HepG2 (cell line): ENCODE data around the gene PRKAR1B. TPM values are rescaled to one million over a fixed set of nuclear protein-coding genes. Genes with fewer than 3 reads are reported as not detected.

ENCODE experiments used
- ATAC-seq: fragments of 200-7000 bp; cut with Tn5 transposase; 3 replicates; pipeline ENCODE4 v1.9.1; 2020; ENCODE audit warnings: mild to moderate bottlenecking, moderate library complexity
- BruUV-seq: library from RNA; stranded (reverse); fragments of 400-500 nt; replicated peaks from 2 replicates; lab custom pipeline; 2021; lab: Mats Ljungman, UMichigan
- CTCF ChIA-PET: fragments of 300-600 bp; formaldehyde crosslinking; extraction: SDS; loops from one replicate; lab custom pipeline; 2021; ENCODE audit warnings: low total read pairs, inconsistent platforms, low intra/inter-chr PET ratio; lab: Yijun Ruan, JAX
- POLR2A ChIA-PET: fragments of 350-600 bp; sonication (Branson Sonifier 250); formaldehyde crosslinking; loops from one replicate; lab custom pipeline; 2020; ENCODE audit warnings: antibody characterized with exemption, inconsistent platforms; lab: Yijun Ruan, JAX
- DNase-seq: peaks from one replicate; pipeline ENCODE4 v3.0.0-alpha.2; 2015; ENCODE audit warnings: low spot score
- FAIRE-seq: peaks from 3 replicates; lab custom pipeline; 2011; peaks lifted over from hg19 to GRCh38; lab: Jason Lieb, UNC
- H2AFZ ChIP-seq: one replicate; pipeline ENCODE4 v1.6.1; 2011; ENCODE audit warnings: low read length, inconsistent platforms
- H3K27ac ChIP-seq: fragments of 300-600 bp; 3 replicates; pipeline ENCODE4 v1.8.0; 2011; ENCODE audit warnings: mixed run types, mild to moderate bottlenecking, mixed read lengths, low read length, inconsistent platforms; ENCODE audit not compliant: insufficient read depth; ENCODE audit errors: extremely low read length
- H3K27me3 ChIP-seq, 2 experiments: fragments of 200-600 bp in 1 of 2; 2 replicates in 1 of 2; 3 replicates in 1 of 2; pipeline versions ENCODE4 v1.6.0 to v1.8.0; 2011; ENCODE audit warnings: low read length in 2 of 2, mild to moderate bottlenecking in 2 of 2, moderate library complexity in 2 of 2, inconsistent platforms in 1 of 2; ENCODE audit not compliant: insufficient read depth in 2 of 2, control insufficient read depth in 1 of 2
- H3K36me3 ChIP-seq, 2 experiments: fragments of 200-600 bp in 1 of 2; replicated peaks in 1 of 2; 2 replicates in 1 of 2; 3 replicates in 1 of 2; pipeline versions ENCODE4 v1.5.1 to v1.8.0; 2011; ENCODE audit warnings: low read length in 2 of 2, inconsistent platforms in 1 of 2; ENCODE audit not compliant: insufficient read depth in 2 of 2, control insufficient read depth in 1 of 2
- H3K4me1 ChIP-seq: 2 replicates; pipeline ENCODE4 v1.5.1; 2012; ENCODE audit warnings: low read length, inconsistent platforms; ENCODE audit not compliant: insufficient read depth
- H3K4me2 ChIP-seq: 2 replicates; pipeline ENCODE4 v1.6.0; 2011; ENCODE audit warnings: low read depth, low read length, inconsistent platforms
- H3K4me3 ChIP-seq, 3 experiments: fragments of 200-600 bp in 1 of 3; sonication (generic), shearing (Covaris generic) in 1 of 3; replicated peaks in 1 of 3; 2 replicates each; pipeline ENCODE4 v1.5.1; 2011 to 2016; ENCODE audit warnings: low read length in 3 of 3, inconsistent platforms in 2 of 3, low read depth in 2 of 3, mild to moderate bottlenecking in 2 of 3, control low read depth in 1 of 3, mixed read lengths in 1 of 3; ENCODE audit not compliant: insufficient read depth in 1 of 3
- H3K79me2 ChIP-seq: one replicate; pipeline ENCODE4 v1.6.1; 2011; ENCODE audit warnings: low read length, inconsistent platforms; ENCODE audit not compliant: insufficient read depth
- H3K9ac ChIP-seq: 2 replicates; pipeline ENCODE4 v1.6.0; 2011; ENCODE audit warnings: mild to moderate bottlenecking, low read depth, low read length, inconsistent platforms; ENCODE audit not compliant: insufficient read depth
- H3K9me3 ChIP-seq: 2 replicates; pipeline ENCODE4 v1.5.1; 2012; ENCODE audit warnings: mild to moderate bottlenecking, low read length
- H4K20me1 ChIP-seq: 2 replicates; pipeline ENCODE4 v1.6.0; 2011; ENCODE audit warnings: inconsistent platforms, mild to moderate bottlenecking, low read length, moderate library complexity; ENCODE audit not compliant: insufficient read depth
- CAMTA2 ChIP-seq: sonication (generic); formaldehyde crosslinking; IDR thresholded peaks from 2 replicates; pipeline ENCODE4 v1.4.0; 2020; ENCODE audit warnings: mild to moderate bottlenecking, missing genetic modification reagents, borderline replicate concordance
- CCAR2 ChIP-seq: fragments of 200-400 bp; formaldehyde crosslinking; optimal IDR thresholded peaks from 2 replicates; pipeline ENCODE3; 2018; ENCODE audit warnings: low read depth, mild to moderate bottlenecking, low read length, moderate library complexity
- KMT2B ChIP-seq: IDR thresholded peaks from 2 replicates; pipeline ENCODE4 v1.6.1; 2016; ENCODE audit warnings: missing genetic modification reagents, missing compliant biosample characterization
- PAX8 ChIP-seq: sonication (generic); formaldehyde crosslinking; IDR thresholded peaks from 2 replicates; pipeline ENCODE4 v1.8.0; 2022; ENCODE audit warnings: mild to moderate bottlenecking, missing genetic modification reagents, borderline replicate concordance
- SOX13 ChIP-seq, 3 experiments: fragments of 450-650 bp in 1 of 3; sonication (generic) in 1 of 3; formaldehyde crosslinking in 1 of 3; IDR thresholded peaks in 2 of 3; conservative IDR thresholded peaks in 1 of 3; 2 replicates each; pipeline versions ENCODE4 v1.5.0 to v1.6.1; 2016 to 2020; ENCODE audit warnings: antibody characterized with exemption in 1 of 3, mild to moderate bottlenecking in 1 of 3, missing compliant biosample characterization in 1 of 3, missing genetic modification reagents in 1 of 3, moderate library complexity in 1 of 3
- ZNF616 ChIP-seq: sonication (generic); formaldehyde crosslinking; IDR thresholded peaks from 2 replicates; pipeline ENCODE4 v1.5.0; 2020; ENCODE audit warnings: low read depth, mild to moderate bottlenecking, missing genetic modification reagents
- WGBS: methylation state at CpG from one replicate; pipeline ENCODE4 v1.1.6; 2017; ENCODE audit warnings: low lambda C conversion rate; 5-methylcytosine and 5-hydroxymethylcytosine counted together
- in situ Hi-C: cut with HindIII; loops from 2 replicates; pipeline ENCODE4 v1.10.0; 2017; ENCODE audit warnings: low pct_unique_long_range_greater_than_20kb; ENCODE audit not compliant: extremely low pct_ligation_motif_present
- intact Hi-C: fragments of 100-400 bp; cut with micrococcal nuclease; formaldehyde crosslinking; loops from one replicate; pipeline ENCODE4 v1.10.0; 2022; ENCODE audit not compliant: unreplicated experiment
- polyA plus RNA-seq, 8 experiments: library from polyadenylated mRNA; depleted of rRNA in 3 of 8; stranded (reverse) in 7 of 8; unstranded in 1 of 8; fragments of >200 nt; fragmentation: Illumina TruSeq in 4 of 8; extraction: Trizol in 4 of 8; gene quantifications; 2 replicates each; pipeline versions ENCODE4 v1.2.1 to v1.2.3, GENCODE V29; 2011 to 2016; ENCODE audit warnings: low read depth in 4 of 8, missing spikeins in 1 of 8, mixed read lengths in 1 of 8; ENCODE audit not compliant: insufficient read depth in 1 of 8
- total RNA-seq, 5 experiments: library from RNA; depleted of rRNA; stranded (reverse); fragments of >200 nt; fragmentation: Illumina TruSeq; extraction: Trizol; gene quantifications; 2 replicates each; pipeline ENCODE4 v1.2.3, GENCODE V29; 2016; ENCODE audit warnings: low read depth in 1 of 5
- TF ChIP-seq, protein P1 (sequence below): sonication (generic); formaldehyde crosslinking; IDR thresholded peaks from 2 replicates; pipeline ENCODE4 v1.5.1; 2020; ENCODE audit warnings: missing genetic modification reagents, mild to moderate bottlenecking, borderline replicate concordance
- TF ChIP-seq, protein P2 (sequence below): sonication (generic); formaldehyde crosslinking; IDR thresholded peaks from 2 replicates; pipeline ENCODE4 v1.4.0; 2020; ENCODE audit warnings: low read depth, mild to moderate bottlenecking, missing genetic modification reagents

PRKAR1B gene
- total and polyA plus RNA-seq, 2 of the 13 experiments (the other 11 are each of a cell fraction or from before 2014, with no cell fraction given): 7.9 to 28.2 TPM

DNA sequence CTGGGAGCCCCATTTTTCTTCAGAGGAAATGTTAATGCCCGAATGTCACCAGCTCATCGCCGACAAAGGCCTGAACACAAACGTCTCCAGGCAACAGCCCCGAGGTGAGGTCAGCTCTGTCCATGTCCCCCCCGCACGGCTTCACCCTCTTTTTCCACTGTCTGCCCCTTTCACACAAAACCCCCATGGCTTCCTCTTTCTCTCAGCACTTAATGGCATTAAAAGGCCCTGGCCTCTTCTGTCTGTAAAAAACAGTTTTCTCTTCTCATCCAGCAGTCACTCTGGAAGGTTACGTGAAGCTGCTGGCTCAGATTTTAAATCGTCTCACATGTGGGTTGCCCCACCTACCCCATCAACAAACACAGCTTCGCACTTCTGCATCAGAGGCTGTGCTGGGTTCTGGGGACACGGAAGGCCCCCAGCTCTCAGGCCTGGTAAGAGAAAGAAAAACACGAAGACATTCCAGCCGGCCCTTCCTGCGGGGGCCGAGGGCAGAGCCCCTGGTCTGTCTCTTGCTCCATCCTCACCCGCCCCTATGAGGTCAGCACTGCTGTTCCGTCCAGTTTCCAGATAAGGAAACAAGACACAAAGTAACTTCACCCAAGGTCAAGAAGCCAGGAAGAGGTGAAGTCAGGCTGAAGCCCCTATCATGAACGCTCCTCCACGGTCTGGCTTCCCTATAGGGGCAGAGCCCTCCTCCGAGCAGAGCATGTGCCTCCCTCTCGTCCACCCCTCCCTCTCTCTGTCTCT lies 116.4 kb downstream of the PRKAR1B start (continued):
- no peak for TF ChIP-seq PAX8
- no peak for TF ChIP-seq CAMTA2
- no peak for TF ChIP-seq KMT2B (CRISPR knock-in tag)
- no peak for TF ChIP-seq SOX13 (IDR thresholded peaks at IDR 0.05)
- no peak for TF ChIP-seq SOX13 (CRISPR knock-in tag; conservative IDR thresholded peaks at IDR 0.05 in 1 of 2, IDR thresholded peaks at IDR 0.05 in 1 of 2)

DNA sequence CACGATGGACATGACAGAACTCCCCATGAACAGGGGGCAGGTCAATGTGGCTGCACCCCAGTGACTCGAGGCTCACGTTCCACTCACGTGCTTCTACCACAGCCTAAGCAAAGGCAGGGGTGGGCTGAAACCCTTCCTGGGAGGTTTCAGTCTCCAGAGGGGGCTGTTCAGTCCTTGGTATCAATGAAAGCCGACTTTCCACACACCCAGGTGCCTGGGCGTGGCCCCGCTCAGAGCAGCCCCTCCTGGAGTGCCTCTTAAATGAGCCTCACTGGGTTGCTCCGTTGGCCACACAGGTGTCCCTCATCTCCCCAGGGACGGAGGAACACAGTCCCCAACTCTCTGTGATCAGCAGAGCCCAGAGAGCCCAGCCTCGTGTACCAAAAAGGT lies 116.9 kb downstream of the PRKAR1B start:
- in situ Hi-C loops: no loop called here
- no peak overlapping the region for H2AFZ ChIP-seq
- DNase-seq (no peak), FAIRE-seq (no peak), ATAC-seq (no peak; the same call in 2 of the 3 replicates)
- no peak overlapping the region for H3K27ac ChIP-seq
- intact Hi-C loops: loop anchor here (10.0 kb wide), 1 partner anchor 75 kb away; no protein-coding TSS in a partner anchor
- no peak overlapping the region for H3K4me2 ChIP-seq
- WGBS: 95% methylated on average over 8 of the region's 10 CpGs
- no peaks in the 10 kb centered on the region for H3K9me3 ChIP-seq
- H3K4me1 ChIP-seq: peaks cover 29% of the 10 kb centered on the region
- no peaks in the 10 kb centered on the region for H3K79me2 ChIP-seq
- no peak for TF ChIP-seq ZNF616 (CRISPR knock-in tag)
- TF ChIP-seq, protein P1, sequence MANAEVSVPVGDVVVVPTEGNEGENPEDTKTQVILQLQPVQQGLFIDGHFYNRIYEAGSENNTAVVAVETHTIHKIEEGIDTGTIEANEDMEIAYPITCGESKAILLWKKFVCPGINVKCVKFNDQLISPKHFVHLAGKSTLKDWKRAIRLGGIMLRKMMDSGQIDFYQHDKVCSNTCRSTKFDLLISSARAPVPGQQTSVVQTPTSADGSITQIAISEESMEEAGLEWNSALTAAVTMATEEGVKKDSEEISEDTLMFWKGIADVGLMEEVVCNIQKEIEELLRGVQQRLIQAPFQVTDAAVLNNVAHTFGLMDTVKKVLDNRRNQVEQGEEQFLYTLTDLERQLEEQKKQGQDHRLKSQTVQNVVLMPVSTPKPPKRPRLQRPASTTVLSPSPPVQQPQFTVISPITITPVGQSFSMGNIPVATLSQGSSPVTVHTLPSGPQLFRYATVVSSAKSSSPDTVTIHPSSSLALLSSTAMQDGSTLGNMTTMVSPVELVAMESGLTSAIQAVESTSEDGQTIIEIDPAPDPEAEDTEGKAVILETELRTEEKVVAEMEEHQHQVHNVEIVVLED (CRISPR knock-in tag): no peak
- TF ChIP-seq, protein P2, sequence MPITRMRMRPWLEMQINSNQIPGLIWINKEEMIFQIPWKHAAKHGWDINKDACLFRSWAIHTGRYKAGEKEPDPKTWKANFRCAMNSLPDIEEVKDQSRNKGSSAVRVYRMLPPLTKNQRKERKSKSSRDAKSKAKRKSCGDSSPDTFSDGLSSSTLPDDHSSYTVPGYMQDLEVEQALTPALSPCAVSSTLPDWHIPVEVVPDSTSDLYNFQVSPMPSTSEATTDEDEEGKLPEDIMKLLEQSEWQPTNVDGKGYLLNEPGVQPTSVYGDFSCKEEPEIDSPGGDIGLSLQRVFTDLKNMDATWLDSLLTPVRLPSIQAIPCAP: no peak
- TF ChIP-seq CCAR2: no peak
- ChIA-PET CTCF (no interaction called here), POLR2A (no interaction called here)
- no peak overlapping the region for H3K4me3 ChIP-seq
- H3K9ac ChIP-seq: no peak overlapping the region
- no TSS peak for BruUV-seq
- 0 out of 5 replicates have a peak, but pooled peaks cover 0 to 4% of the 10 kb centered on the region in 2 experiments for H3K36me3 ChIP-seq
- no peaks in the 10 kb centered on the region for H3K27me3 ChIP-seq
- H4K20me1 ChIP-seq: no peaks in the 10 kb centered on the region
